Stimulated activated CD8-positive, alpha-beta memory T cell treated with anti-CD3 and anti-CD28 coated beads, Interleukin-12 subunit alpha, Interleukin-12 subunit beta, amount 100 ng/mL, for 4 hours (primary cell): ENCODE data around the gene HNRNPA2B1.
"Not testable (repeated sequence)": the region's sequence is repeated elsewhere in the genome, so short reads cannot be mapped to it uniquely, and the experiment has no call there.

Experiments used
- DNase-seq: peaks from one replicate; pipeline ENCODE4 v3.0.0-alpha.2; 2020; ENCODE audit warnings: low read depth

HNRNPA2B1 gene

DNA sequence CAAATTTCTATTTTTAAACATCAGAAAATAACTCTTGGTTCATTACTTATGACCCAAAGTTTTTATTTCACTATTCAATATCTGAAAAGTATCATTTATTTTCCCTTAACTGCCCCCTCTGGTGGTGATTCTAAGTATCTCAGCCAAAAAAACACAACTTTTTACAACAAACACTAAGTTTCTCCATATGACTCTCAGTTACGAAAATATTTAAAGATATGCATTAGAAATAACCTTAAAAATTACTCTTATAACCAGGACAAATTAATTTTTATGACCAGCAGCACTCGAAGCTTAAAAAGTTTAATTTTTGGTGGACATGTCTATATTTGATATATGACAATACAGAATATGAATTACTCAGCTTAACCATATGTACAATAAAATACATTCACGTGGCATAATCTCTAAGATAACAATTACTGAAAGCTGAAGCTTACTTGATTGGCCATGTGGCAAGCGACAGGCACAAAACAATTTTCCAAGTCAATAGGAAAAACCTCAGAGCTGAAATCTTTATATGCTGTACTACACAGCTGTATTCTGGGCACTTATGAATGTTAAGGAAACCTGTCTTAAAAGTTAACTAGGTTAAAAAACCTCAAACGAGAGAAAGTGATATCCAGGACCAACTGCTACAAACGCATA is 2.3 kb downstream of the HNRNPA2B1 start:
- no peak for DNase-seq

- no peak for DNase-seq
Measured at GRCh38 chr7:26197153-26198115, 3.1 kb downstream of the HNRNPA2B1 start.

- no peak for DNase-seq
Measured at GRCh38 chr7:26195867-26196657, 4.5 kb downstream of the HNRNPA2B1 start.

GRCh38 chr7:26195182-26195581 is 5.4 kb downstream of the HNRNPA2B1 start:
- DNase-seq, result no peak

DNA sequence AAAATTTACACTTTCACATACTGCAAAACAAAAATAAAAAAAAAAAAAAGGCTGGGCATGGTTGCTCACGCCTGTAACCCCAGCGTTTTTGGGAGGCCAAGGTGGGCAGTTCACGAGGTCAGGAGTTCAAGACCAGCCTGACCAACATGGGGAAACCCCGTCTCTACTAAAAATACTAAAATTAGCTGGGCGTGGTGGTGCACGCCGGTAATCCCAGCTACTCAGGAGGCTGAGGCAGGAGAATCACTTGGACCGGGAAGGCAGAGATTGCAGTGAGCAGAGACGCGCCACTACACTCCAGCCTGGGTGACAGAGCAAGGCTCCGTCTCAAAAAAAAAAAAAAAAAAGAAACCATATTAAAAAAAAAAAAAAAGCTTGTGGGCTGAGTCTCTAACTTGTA is 5.8 kb downstream of the HNRNPA2B1 start:
- not testable (repeated sequence) for DNase-seq

- DNase-seq, result no peak
Measured at GRCh38 chr7:26193432-26194207, 6.9 kb downstream of the HNRNPA2B1 start.

- DNase-seq, result no peak
Measured at GRCh38 chr7:26192485-26193087, 8.0 kb downstream of the HNRNPA2B1 start.

DNA sequence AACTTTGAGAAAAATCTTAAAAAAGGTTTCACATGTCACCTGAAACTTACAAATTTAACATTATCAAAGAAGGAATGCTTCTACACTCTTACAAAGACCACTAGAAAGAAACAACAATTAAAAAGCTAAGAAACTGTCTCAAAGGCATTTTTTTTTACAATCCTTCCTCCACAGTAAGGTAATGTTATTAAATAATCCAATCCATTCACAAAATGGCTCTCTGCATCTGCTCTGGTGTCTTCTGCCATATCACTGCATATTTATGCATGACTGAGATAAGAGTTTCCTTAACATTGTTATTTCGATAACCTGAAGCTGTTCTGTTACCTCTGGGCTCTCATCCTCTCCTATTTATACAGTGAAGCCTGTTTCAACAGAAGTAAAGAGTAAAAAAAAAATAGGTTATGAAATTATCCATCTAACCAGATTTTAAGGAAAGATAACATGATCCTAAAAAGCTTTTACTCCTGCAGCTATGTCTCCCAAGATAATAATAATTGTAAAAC is 8.5 kb downstream of the HNRNPA2B1 start:
- DNase-seq, result no peak

DNA sequence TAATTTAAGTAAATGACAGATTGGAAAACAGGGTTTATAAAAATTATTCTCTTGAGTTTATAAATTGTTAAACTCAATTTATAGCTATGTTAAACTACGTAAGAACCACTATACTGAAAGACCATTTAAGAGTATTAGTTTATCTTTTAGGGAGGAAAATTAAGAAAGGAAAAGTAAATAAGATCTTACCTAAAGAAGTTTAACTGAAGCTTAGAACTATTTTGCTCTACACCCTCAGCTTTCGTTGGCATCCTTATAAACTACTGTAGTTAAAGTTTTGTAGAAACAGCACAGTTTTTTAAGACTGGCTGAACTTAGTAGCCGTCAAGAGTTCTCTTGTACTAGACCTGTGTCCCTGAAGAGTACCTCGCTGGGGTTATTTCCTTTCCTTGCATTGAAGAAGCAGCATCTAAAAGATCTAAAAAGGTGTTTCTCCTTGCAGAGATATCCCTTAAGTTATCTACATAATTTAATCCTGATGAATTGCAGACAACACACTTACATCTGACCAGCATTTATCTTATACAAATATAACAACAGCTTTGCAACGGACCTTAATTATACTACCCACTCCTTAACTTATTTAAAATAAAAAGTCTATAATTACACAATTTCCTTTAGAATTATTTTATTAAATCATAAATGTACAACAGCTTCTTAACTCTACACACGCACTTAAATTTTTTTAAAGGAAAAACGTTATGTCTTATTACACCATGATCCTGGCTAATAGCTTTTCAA is 9.1 kb downstream of the HNRNPA2B1 start:
- DNase-seq, result no peak

- no peak for DNase-seq
Measured at GRCh38 chr7:26190417-26190869, 10.1 kb downstream of the HNRNPA2B1 start.

GRCh38 chr7:26189697-26190096 is 10.8 kb downstream of the HNRNPA2B1 start:
- DNase-seq, result no peak

GRCh38 chr7:26188957-26189541 is 11.5 kb downstream of the HNRNPA2B1 start:
- no peak for DNase-seq

GRCh38 chr7:26188206-26188956 is 12.2 kb downstream of the HNRNPA2B1 start:
- no peak for DNase-seq

GRCh38 chr7:26187380-26188205 is 13.0 kb downstream of the HNRNPA2B1 start:
- DNase-seq, result no peak

DNA sequence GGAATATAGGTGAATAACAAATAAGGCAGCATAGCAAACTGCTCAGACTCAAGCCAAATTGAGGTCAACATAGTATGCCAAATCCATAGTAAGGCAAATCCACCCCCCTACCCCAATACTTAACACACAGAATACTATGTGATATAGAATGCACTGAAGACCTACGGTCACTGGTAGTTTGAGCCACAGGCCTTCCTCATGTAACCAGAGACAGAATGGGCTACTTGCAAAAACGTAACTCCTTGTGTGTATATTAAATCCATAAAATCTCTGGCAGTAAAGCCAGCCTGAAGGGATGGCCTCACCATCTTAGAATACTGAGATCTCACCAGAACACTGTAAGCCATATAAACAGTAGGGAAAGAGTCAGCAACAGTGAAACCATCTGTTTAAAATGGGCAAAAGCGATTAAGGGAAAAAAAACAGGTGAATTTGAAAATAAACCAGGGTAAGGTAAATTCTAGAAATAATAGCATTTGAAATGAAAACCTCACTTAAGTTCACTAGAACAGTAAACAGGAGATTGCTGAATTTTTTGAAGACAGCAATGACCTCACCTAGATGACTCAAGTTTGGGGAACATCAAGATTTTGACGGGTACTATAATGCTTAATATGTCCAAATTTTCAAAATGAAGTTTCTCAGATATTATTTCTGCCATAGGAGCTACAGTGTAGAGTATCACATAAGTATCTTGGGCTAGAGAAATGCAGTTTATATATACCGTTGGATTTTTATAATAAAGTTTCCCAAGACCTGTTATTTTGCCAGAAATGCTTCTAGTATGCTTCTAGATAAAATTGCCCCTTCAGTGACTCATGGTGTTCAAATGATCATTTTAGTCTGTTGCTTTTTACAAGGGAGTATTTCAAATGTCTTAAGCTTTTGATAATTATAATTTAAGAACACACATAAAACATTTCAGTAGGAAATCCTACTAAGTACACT is 13.9 kb downstream of the HNRNPA2B1 start:
- DNase-seq, result no peak

DNA sequence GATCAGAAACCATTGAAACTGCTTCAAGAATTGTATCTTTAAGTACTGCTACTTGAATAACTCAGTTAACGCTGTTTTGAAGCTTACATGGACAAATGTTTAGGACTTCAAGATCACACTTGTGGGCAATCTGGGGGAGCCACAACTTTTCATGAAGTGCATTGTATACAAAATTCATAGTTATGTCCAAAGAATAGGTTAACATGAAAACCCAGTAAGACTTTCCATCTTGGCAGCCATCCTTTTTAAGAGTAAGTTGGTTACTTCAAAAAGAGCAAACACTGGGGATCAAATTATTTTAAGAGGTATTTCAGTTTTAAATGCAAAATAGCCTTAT is 14.7 kb downstream of the HNRNPA2B1 start:
- DNase-seq, result no peak
